Esophagus squamous epithelium (tissue), 5 donors: ENCODE results near the gene CABP2. TPM values are rescaled to one million over a fixed set of nuclear protein-coding genes. Genes with fewer than 3 reads are reported as not detected.

Experiments
- DNase-seq: peaks from one replicate; lab custom pipeline; 2025; lab: John Stamatoyannopoulos, UW
- H3K27ac ChIP-seq, 4 donors: fragments of 200-600 bp; sonication (generic); one replicate each; pipeline ENCODE4 v1.5.1; 2016 to 2019; ENCODE audit warnings: mild to moderate bottlenecking in 1 of 4
- H3K27me3 ChIP-seq, 4 donors: fragments of 200-600 bp; sonication (generic); 1 replicate in 3 of 4; 2 replicates in 1 of 4; pipeline versions ENCODE4 v1.5.1 to v1.6.0; 2017 to 2021; ENCODE audit warnings: antibody characterized with exemption in 1 of 4
- H3K36me3 ChIP-seq, 3 donors: fragments of 200-600 bp; sonication (generic); one replicate each; pipeline ENCODE4 v1.5.1; 2016 to 2019
- H3K4me1 ChIP-seq, 3 donors: fragments of 200-600 bp; sonication (generic); one replicate each; pipeline ENCODE4 v1.5.1; 2017 to 2019
- H3K4me3 ChIP-seq, 4 donors: fragments of 200-600 bp; sonication (generic); 1 replicate in 3 of 4; 2 replicates in 1 of 4; pipeline ENCODE4 v1.5.1; 2016 to 2019; ENCODE audit warnings: mild to moderate bottlenecking in 2 of 4, moderate library complexity in 1 of 4
- H3K9me3 ChIP-seq, 3 donors: fragments of 200-600 bp; sonication (generic); one replicate each; pipeline ENCODE4 v1.5.1; 2016 to 2019
- POLR2A ChIP-seq, 4 donors: fragments of 450-650 bp; IDR thresholded peaks; one replicate each; pipeline ENCODE4 v1.6.1; 2017; ENCODE audit warnings: antibody characterized with exemption in 4 of 4, mild to moderate bottlenecking in 4 of 4, moderate library complexity in 3 of 4
- WGBS, 2 donors: methylation state at CpG; one replicate each; pipeline ENCODE4 v1.1.5; 2018; 5-methylcytosine and 5-hydroxymethylcytosine counted together
- intact Hi-C: fragments of 100-400 bp; cut with DNase I; formaldehyde crosslinking; loops from one replicate; pipeline ENCODE4 v1.15.0; 2022
- total RNA-seq, 4 donors: library from RNA; depleted of rRNA; stranded (reverse); fragments of >200 nt; gene quantifications; one replicate each; pipeline ENCODE4 v1.1.0, GENCODE V29; 2016
- TF ChIP-seq, protein P1 (sequence below), 6 experiments: fragments of 450-650 bp in 4 of 6; fragments of 200-600 bp in 2 of 6; sonication (generic) in 2 of 6; IDR thresholded peaks; one replicate each; pipeline ENCODE4 v1.5.1; 2016 to 2019; ENCODE audit warnings: antibody characterized with exemption in 6 of 6, mild to moderate bottlenecking in 4 of 6, moderate library complexity in 4 of 6
- donor health status: DM: yes; HTN: yes; CAD: no.

The CABP2 gene
- total RNA-seq, 4 donors from 2014 or later, result not detected

DNA sequence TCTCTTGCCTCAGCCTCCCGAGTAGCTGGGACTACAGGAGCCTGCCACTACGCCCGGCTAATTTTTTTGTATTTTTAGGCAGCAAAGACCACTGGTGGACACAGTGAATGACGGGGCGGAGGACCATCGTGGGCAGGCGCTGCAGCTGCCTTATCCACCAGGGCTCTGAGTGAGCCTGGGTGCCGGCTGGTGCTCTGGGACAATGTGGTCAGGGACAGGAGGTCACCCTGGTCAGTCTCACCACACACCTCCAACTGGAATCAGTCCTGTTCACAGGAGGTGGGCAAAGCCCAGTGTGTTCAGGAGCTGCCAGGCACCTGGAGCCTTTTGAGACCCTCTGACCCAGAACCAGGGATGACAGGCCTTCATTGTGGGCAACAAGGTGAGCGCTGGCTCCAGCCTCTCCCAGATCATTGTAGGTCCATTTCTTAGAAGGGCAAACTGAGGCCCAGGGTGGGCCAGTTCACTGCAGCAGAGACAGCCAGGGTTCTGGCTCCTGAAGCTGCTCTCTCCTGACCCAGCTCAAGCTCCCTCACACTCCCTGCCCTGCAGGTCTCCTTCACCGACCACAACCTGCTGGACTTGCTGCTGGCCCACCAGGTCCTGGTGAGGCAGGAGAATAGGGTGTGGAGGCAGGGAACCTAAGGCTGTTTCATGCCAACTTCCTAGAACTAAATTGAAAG lies 15.7 kb upstream of the CABP2 start:
- Histone ChIP-seq H3K36me3 (no peaks in the 10 kb centered on the region), H3K27ac (no peak overlapping the region), H3K27me3 (peaks cover 0 to 5% (median 0%) of the 10 kb centered on the region in 4 donors), H3K4me1 (no peaks in the 10 kb centered on the region), H3K9me3 (peaks cover 0 to 8% (median 1%) of the 10 kb centered on the region in 3 donors), H3K4me3 (no peak overlapping the region)
- intact Hi-C loops, result no loop called here
- 89% methylated on average over 9 of the region's 10 CpGs; no CpG with 5 or more reads in 1 of the 2 donors for WGBS, 2 donors
- no peak for TF ChIP-seq POLR2A (IDR thresholded peaks at IDR 0.05)
- TF ChIP-seq, protein P1, sequence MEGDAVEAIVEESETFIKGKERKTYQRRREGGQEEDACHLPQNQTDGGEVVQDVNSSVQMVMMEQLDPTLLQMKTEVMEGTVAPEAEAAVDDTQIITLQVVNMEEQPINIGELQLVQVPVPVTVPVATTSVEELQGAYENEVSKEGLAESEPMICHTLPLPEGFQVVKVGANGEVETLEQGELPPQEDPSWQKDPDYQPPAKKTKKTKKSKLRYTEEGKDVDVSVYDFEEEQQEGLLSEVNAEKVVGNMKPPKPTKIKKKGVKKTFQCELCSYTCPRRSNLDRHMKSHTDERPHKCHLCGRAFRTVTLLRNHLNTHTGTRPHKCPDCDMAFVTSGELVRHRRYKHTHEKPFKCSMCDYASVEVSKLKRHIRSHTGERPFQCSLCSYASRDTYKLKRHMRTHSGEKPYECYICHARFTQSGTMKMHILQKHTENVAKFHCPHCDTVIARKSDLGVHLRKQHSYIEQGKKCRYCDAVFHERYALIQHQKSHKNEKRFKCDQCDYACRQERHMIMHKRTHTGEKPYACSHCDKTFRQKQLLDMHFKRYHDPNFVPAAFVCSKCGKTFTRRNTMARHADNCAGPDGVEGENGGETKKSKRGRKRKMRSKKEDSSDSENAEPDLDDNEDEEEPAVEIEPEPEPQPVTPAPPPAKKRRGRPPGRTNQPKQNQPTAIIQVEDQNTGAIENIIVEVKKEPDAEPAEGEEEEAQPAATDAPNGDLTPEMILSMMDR (IDR thresholded peaks at IDR 0.05), result no peak
- DNase-seq, result no peak

DNA sequence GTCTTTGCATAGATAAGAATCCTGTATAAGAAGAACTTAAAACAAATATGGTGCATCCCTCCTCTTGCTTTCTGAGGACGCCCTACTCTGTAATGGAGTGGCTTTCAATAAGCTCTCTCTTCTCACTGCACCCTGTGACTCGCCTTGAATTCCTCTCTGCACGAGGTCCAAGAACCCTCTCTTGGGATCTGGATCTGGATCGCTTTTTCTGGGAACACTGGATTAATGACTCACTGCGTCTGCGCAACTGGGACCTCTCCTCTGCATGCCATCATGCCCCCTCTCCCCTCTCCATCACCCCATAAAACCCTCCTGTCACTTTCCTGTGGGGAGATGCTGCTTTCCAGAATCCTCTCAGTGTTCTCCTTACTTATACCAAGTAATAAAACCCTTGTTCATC lies 15.1 kb upstream of the CABP2 start:
- 59 to 67% methylated on average over 6 of the region's 6 CpGs for WGBS, 2 donors
- TF ChIP-seq, protein P1 (IDR thresholded peaks at IDR 0.05), result no peak
- TF ChIP-seq POLR2A (IDR thresholded peaks at IDR 0.05), result no peak
- intact Hi-C loops, result no loop called here

DNA sequence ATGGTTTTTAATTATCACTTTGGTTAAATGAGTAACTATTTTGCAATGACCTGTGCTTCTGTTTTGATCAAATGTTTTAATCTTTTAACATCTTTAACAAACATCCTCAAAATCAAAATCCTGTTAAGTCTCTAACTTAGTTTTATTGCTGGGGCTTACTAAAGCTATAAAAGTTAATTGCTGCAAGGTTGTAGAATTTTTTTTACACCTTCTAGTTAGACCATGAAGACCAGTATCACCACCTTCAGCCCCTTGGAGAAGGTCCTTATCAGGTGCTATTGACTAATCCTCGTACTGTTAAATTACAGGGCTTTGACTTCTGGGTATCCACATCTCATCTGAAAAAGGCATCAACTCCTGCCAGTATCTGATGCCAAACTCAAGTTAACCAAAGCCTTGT lies 12.3 kb upstream of the CABP2 start:
- no peak overlapping the region for H3K27ac ChIP-seq
- no peaks in the 10 kb centered on the region for H3K4me1 ChIP-seq
- peaks cover 0 to 16% (median 9%) of the 10 kb centered on the region in 3 donors for H3K9me3 ChIP-seq
- no peaks in the 10 kb centered on the region for H3K36me3 ChIP-seq
- WGBS, 2 donors, result 67 to 75% methylated on average over 1 of the region's 1 CpG
- no peak overlapping the region for H3K4me3 ChIP-seq
- DNase-seq, result no peak
- no peak for TF ChIP-seq POLR2A (IDR thresholded peaks at IDR 0.05)
- TF ChIP-seq, protein P1 (IDR thresholded peaks at IDR 0.05), result no peak
- peaks cover 0 to 5% (median 0%) of the 10 kb centered on the region in 4 donors for H3K27me3 ChIP-seq
- intact Hi-C loops, result no loop called here

More for the DNA sequence above, 15.1 kb upstream of the CABP2 start:
- H3K27me3 ChIP-seq, result peaks cover 0 to 5% (median 0%) of the 10 kb centered on the region in 4 donors
- H3K36me3 ChIP-seq, result no peaks in the 10 kb centered on the region
- DNase-seq, result no peak
- H3K4me1 ChIP-seq, result no peaks in the 10 kb centered on the region
- peaks cover 0 to 15% (median 8%) of the 10 kb centered on the region in 3 donors for H3K9me3 ChIP-seq
- no peak overlapping the region for H3K4me3 ChIP-seq
- H3K27ac ChIP-seq, result no peak overlapping the region

DNA sequence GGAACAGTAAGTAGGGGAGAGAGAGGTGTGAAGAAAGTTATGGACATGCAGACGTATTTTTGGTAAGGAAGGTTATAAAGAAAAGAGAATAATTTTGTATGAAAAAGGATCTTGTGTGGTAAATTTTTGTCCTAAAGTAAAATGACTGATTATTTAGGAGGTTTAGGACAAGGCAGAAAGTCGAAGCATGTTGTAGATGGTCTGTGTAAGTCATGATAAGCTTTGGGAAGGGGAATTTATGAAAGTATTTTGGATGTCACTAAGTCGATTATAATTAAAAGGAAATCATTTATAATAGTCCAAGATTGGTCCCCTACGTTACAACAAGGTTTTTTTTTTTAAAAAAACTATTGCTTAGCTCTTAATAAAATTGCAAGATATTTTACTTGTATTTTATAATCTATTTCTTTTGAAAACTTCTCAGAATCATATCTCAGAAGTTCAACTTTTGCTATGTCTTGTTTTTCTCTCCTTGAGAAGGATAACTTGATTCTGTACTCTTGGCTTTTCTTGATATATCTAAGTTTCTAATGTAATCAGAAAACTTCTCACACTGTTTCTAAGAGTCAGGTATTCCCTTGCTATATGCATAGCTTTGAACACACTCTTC lies 10.9 kb upstream of the CABP2 start:
- Histone ChIP-seq H3K36me3 (no peaks in the 10 kb centered on the region), H3K4me3 (no peak overlapping the region), H3K4me1 (no peaks in the 10 kb centered on the region), H3K9me3 (peaks cover 0 to 16% (median 9%) of the 10 kb centered on the region in 3 donors), H3K27ac (no peak overlapping the region), H3K27me3 (peaks cover 0 to 11% (median 0%) of the 10 kb centered on the region in 4 donors)
- WGBS, 2 donors, result 23 to 24% methylated on average over 4 of the region's 4 CpGs
- TF ChIP-seq POLR2A (IDR thresholded peaks at IDR 0.05), result no peak
- TF ChIP-seq, protein P1 (IDR thresholded peaks at IDR 0.05), result no peak
- no peak for DNase-seq
- intact Hi-C loops, result no loop called here

DNA sequence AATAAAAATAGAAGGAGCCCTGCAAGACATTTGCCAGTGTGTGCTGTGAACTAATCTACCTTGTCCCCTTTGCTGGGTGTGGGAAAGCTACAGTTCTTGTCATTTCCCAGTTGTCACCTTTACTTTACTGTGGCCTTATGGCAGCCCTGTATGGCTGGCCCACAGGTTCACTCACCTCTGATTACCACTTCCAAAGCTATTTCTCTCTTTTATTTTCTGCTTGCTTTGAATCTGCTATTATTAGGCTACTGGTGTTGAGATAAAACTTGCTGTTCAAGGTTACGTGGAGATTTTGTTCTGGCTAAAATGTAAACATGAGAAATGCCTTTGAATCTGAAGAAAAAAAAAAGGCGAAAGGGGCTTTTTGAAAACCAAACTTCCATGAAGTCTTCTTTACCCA lies 9.6 kb upstream of the CABP2 start:
- peaks cover 0 to 16% (median 9%) of the 10 kb centered on the region in 3 donors for H3K9me3 ChIP-seq
- intact Hi-C loops, result no loop called here
- no peak overlapping the region for H3K27ac ChIP-seq
- peaks cover 0 to 14% (median 0%) of the 10 kb centered on the region in 4 donors for H3K27me3 ChIP-seq
- no peaks in the 10 kb centered on the region for H3K4me1 ChIP-seq
- WGBS, 2 donors, result 82 to 87% methylated on average over 2 of the region's 2 CpGs
- no peaks in the 10 kb centered on the region for H3K36me3 ChIP-seq
- TF ChIP-seq POLR2A (IDR thresholded peaks at IDR 0.05), result no peak
- TF ChIP-seq, protein P1 (IDR thresholded peaks at IDR 0.05), result no peak
- no peak for DNase-seq
- no peak overlapping the region for H3K4me3 ChIP-seq
